Measurements from ENCODE around the gene GPR149.
"Not testable (repeated sequence)": the region's sequence is repeated elsewhere in the genome, so short reads cannot be mapped to it uniquely, and the experiment has no call there.

The GPR149 gene

GRCh38 chr3:154430014-154430413 is at the start of gene GPR149:
Gene GPR149 (minus strand): TSS chr3:154430190. CDS start chr3:154429615, 575 bp downstream.
- H3K4me3 ChIP-seq (ENCODE audit: low read depth, low read length) = no peak within 1 kb of the TSS
- TF ChIP-seq CTCF (IDR thresholded peaks at IDR 0.05; ENCODE audit: low read depth, low read length) (no peak), POLR2A (IDR thresholded peaks at IDR 0.05; ENCODE audit: extremely low read depth, insufficient read length) (no peak), MYC (IDR thresholded peaks at IDR 0.05; ENCODE audit: low read depth, low read length) (no peak), MAX (IDR thresholded peaks at IDR 0.05; ENCODE audit: low read depth, low read length) (no peak)
- no peak for DNase-seq (ENCODE audit: low read depth)

- H3K4me3 ChIP-seq (ENCODE audit: low read depth, low read length) = no peak overlapping the region
- no peak for DNase-seq (ENCODE audit: low read depth)
- TF ChIP-seq POLR2A (IDR thresholded peaks at IDR 0.05; ENCODE audit: extremely low read depth, insufficient read length) (no peak), CTCF (IDR thresholded peaks at IDR 0.05; ENCODE audit: low read depth, low read length) (no peak), MAX (IDR thresholded peaks at IDR 0.05; ENCODE audit: low read depth, low read length) (no peak), MYC (IDR thresholded peaks at IDR 0.05; ENCODE audit: low read depth, low read length) (no peak)
Observed at GRCh38 chr3:154473769-154474168, 43.8 kb upstream of the GPR149 start.

- H3K4me3 ChIP-seq (ENCODE audit: low read depth, low read length) = no peak overlapping the region
- TF ChIP-seq POLR2A (IDR thresholded peaks at IDR 0.05; ENCODE audit: extremely low read depth, insufficient read length) = no peak
- TF ChIP-seq CTCF (IDR thresholded peaks at IDR 0.05; ENCODE audit: low read depth, low read length) = no peak
- no peak for TF ChIP-seq MAX (IDR thresholded peaks at IDR 0.05; ENCODE audit: low read depth, low read length)
- TF ChIP-seq MYC (IDR thresholded peaks at IDR 0.05; ENCODE audit: low read depth, low read length) = no peak
- no peak for DNase-seq (ENCODE audit: low read depth)
Observed at GRCh38 chr3:154469585-154469984, 39.6 kb upstream of the GPR149 start.

- TF ChIP-seq MYC (IDR thresholded peaks at IDR 0.05; ENCODE audit: low read depth, low read length) (no peak), MAX (IDR thresholded peaks at IDR 0.05; ENCODE audit: low read depth, low read length) (no peak), CTCF (IDR thresholded peaks at IDR 0.05; ENCODE audit: low read depth, low read length) (no peak), POLR2A (IDR thresholded peaks at IDR 0.05; ENCODE audit: extremely low read depth, insufficient read length) (no peak)
- no peak overlapping the region for H3K4me3 ChIP-seq (ENCODE audit: low read depth, low read length)
- no peak for DNase-seq (ENCODE audit: low read depth)
Observed at GRCh38 chr3:154464440-154465190, 34.6 kb upstream of the GPR149 start.

- no peak for TF ChIP-seq CTCF (IDR thresholded peaks at IDR 0.05; ENCODE audit: low read depth, low read length)
- TF ChIP-seq MAX (IDR thresholded peaks at IDR 0.05; ENCODE audit: low read depth, low read length) = no peak
- TF ChIP-seq POLR2A (IDR thresholded peaks at IDR 0.05; ENCODE audit: extremely low read depth, insufficient read length) = no peak
- TF ChIP-seq MYC (IDR thresholded peaks at IDR 0.05; ENCODE audit: low read depth, low read length) = no peak
- DNase-seq (ENCODE audit: low read depth) = no peak
- no peak overlapping the region for H3K4me3 ChIP-seq (ENCODE audit: low read depth, low read length)
Observed at GRCh38 chr3:154458560-154458959, 28.6 kb upstream of the GPR149 start.

GRCh38 chr3:154439081-154439480 is 9.1 kb upstream of the GPR149 start:
- H3K4me3 ChIP-seq (ENCODE audit: low read depth, low read length) = not testable (repeated sequence)

More at GRCh38 chr3:154439081-154439480, 9.1 kb upstream of the GPR149 start:
- not testable (repeated sequence) for DNase-seq (ENCODE audit: low read depth)
